HG03095 (cell line): ENCODE data around the gene ZNF300.
"Not testable (repeated sequence)": the region's sequence is repeated elsewhere in the genome, so short reads cannot be mapped to it uniquely, and the experiment has no call there.

Experiments used
- ATAC-seq: cut with Tn5 transposase; IDR thresholded peaks from one replicate; pipeline ENCODE4 v1.9.1; 2021; ENCODE audit warnings: moderate library complexity; ENCODE audit not compliant: unreplicated experiment

Gene ZNF300

DNA sequence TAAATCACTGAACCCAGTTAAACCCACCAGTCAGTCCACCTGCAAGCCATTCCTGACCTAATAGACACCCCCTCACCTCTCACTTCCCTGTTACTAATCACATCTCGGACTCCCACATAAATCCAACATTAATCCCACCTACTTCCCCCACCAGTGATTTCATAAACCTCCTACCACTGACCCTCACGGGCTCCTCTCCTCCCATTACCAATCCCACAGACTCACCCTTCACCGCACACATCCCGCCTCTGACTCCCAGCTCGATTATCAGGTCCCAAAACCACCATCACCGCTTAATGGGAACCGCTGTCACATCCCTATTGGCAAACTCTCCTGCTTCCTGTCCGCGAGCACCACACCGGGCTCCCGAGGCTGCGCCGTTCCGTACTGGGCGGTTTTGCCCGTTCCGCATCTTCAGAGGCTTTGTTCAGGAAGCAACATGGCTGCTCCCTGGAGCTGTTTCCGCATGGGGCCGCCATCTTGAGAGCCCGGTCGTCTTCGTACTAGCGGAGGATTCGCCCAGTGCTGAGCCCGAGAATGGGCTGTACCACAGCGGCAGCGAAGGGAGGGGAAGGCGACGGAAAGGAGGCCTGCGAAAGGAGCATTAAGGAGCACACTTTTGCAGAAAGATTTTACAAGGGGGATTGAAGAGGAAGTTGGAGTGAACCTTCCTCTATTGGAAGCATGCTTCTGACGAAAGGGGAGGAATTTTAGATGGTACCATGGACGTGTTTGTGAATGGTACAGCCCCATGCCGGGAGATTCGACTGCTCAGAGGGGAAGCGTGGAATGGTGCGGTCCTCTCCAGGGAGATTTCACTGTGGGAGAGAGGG, at the start of gene ZNF300:
ZNF300 (minus strand) TSS at position 502 of the 833 bp plus-strand sequence. CDS start 1,825 bp downstream, outside the sequence.
- ATAC-seq, result no peak

DNA sequence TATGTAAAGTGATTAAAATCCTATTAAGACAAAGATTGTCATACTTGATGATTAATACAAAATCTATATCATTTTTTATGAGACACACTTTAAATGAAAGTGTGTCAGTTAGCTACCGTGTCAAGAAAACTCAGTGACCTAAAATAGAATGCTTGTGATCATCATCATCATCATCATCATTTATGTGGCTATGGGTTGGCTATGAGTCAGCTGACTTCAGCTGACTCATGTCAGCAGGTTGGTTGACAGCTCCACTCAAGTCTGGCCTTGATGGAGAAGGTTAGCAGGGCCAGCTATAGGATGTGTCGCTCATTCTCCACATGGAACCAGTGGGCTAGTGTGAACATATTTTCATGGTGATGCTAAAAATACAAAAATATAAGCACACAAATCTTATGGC, 43.8 kb upstream of the ZNF300 start:
- ATAC-seq, result no peak

DNA sequence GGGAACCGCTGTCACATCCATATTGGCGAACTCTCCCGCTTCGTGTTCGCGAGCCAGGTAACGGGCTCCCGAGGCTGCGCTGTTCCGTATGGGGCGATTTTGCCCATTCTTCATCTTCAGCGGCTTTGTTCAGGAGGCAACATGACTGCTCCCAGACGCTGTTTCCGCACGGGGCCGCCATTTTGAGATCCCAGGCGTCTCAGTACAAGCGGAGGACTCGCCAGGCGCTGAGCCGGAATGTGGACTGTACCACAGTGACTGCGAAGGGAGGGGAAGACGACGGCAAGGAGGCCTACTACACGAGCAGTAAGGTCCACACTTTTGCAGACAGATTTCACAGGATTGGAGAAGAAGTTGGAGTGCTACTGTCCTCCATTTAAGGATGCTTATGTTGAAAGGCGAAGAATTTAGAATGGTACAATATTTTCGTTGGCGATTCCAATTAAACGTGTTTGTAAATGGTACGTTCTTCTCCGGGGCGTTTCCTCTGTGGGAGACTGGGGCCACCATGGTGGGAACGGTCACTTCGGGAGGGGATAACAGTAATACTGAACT, 41.6 kb upstream of the ZNF300 start:
- no peak for ATAC-seq

DNA sequence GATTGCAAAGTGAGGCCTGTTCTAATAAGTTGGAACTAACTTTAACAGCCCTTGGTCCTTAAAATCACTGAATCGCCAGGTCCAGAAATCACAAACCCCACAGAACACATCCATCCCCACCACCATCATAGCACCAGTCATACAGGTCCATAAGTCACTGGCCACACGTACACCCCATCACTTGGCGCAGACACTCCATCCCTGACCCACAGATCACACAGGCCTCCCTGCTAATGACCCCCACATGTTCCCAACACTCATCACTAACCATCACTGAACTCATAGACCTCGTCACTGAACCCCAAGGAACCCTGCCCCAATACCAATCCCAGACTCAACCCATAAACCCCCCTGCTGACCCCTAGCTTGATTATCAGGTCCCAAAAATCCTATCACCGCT, 41.2 kb upstream of the ZNF300 start:
- ATAC-seq, result no peak

DNA sequence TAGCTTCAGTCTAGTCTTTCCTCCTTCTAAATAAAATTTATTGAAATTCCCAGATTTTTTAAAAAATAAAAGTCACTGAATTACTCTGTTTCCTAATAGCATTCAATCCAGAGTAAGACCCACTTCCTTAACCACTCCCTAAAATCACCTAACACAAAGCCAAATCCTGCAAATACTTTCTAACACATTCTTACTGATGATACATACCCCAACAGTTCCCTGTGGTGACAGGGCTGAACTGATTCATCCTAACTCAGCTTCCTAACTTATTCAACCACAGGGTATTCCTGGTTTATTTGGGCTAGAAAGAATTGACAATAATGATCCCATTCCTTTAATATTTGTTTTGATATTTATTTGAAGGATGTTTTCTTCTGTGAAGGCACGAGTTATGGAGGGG, 40.7 kb upstream of the ZNF300 start:
- no peak for ATAC-seq

DNA sequence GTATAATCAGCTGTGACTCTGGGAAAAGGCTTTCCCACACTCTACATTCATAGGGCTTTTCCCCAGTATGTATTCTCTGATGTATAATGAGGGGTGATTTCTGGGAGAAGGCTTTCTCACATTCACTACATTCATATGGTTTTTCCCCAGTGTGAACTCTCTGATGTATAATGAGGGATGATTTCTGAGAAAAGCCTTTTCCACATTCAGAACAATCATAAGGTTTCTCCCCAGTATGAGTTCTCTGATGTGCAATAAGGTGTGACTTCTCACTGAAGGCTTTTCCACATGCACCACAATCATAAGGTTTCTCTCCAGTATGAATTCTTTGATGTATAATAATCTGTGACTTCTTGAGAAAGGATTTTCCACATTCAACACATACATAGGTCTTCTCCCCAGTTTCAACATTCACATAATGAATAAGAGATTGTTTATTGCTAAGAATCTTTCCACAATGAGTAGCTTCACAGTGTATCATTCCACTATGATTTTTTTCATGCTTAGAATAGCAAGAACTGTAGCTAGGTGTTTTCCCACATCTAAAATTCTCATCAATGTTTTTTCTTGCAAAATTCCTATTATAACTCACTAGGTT, 26.7 kb upstream of the ZNF300 start:
- no peak for ATAC-seq

DNA sequence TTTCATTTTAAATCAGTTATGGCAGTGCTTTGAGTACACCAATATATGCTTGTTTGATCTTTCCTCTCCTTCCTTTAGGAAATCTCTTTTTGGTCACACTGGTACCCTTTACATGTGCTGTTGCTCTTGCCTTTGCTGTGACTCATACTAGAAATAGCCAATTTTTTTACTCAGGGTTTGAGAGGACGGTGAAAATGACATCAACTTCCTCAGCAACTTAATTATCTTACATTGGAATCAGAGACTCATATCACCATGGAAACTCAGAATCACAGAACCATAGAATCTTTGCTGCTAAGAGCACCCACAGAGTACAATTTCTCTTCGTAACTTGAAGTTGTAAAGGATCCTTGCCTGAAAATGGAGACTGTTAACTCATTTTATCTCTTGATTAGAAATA, 13.8 kb upstream of the ZNF300 start:
- no peak for ATAC-seq

DNA sequence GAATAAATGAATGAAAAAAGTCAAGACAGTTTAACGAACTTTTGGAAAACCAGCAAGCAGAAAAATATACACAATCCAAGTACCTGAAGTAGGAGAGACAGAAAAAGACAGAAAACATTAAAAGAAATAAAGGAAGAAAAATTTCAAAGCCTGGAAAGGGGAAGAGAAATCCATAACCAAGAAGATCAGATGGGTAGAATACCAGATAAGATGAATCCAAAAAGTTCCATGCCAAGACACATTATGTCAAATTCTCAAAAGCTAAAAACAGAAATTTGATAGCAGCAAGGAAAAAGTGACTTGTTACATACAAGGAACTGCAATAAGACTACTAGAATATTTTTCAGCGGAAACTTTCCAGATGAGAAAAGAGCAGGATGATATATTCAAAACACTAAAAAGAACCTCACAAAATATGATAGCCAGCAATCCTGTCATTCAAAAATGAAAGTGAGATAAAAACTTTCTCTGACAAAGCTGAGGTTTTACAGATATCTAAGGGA, 7.6 kb upstream of the ZNF300 start:
- no peak for ATAC-seq

DNA sequence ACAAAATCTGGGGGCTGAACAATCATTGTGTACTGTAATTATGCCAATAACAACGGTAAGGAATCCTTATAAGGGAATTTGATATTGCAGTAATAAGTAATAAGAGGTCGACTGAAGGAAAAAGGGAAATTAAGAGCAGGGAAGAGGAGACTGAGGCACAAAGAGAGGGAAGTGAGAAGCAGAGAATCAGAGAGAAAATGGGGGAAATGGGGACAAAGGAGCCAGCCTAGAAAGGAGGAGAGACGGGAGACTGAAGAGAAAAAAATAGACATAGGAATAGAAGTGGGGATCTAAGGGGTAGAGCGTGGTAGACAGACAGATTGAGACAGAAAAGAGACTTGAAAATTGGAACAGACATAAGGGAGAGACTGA, 518 bp upstream of the ZNF300 start:
- ATAC-seq, result no peak

DNA sequence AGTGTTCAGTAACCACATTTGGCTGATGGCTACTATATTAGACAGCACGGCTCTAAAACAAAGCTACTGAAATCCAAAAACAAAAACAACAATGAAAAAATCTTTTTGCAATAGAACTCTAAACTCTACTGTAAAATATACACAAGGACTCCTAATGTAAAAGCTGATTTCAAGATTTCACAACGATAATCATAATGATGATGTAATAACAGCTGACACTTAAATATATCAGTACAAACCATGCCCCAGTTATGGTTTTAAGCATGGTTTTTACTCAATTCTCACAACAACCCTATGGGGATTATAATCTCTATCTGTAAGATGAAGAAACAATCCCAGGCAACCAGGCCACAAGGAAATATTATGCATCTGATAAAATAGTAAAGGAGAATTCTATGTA, 3.3 kb downstream of the ZNF300 start:
- no peak for ATAC-seq

DNA sequence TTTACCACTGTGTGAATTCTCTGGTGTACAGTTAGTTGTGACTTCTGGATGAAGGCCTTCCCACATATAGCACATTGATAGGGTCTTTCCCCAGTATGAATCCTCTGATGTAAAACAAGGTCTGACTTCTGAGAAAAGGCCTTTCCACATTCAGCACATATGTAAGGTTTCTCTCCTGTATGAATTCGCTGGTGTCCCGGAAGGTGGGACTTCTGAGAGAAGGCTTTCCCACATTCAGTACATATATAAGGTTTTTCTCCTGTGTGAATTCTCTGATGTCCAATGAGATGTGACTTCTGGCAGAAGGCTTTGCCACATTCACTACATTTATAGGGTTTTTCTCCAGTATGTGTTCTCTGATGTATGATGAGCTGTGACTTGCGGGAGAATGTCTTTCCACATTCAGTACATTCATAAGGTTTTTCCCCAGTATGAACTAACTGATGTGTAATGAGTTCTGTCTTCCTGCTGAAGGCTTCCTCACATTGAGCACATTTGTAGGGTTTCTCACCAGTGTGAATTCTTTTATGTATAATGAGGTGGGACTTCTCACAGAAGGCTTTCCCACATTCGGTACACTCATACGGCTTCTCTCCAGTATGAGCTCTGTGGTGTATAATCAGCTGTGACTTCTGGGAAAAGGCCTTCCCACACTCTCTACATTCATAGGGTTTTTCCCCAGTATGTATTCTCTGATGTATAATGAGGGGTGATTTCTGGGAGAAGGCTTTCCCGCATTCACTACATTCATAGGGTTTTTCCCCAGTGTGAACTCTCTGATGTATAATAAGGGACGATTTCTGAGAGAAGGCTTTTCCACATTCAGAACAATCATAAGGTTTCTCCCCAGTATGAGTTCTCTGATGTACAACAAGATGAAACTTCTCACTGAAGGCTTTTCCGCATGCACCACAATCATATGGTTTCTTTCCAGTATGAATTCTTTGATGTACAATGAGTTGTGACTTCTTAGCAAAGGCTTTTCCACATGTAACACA, 9.1 kb downstream of the ZNF300 start:
- ATAC-seq, result no peak

DNA sequence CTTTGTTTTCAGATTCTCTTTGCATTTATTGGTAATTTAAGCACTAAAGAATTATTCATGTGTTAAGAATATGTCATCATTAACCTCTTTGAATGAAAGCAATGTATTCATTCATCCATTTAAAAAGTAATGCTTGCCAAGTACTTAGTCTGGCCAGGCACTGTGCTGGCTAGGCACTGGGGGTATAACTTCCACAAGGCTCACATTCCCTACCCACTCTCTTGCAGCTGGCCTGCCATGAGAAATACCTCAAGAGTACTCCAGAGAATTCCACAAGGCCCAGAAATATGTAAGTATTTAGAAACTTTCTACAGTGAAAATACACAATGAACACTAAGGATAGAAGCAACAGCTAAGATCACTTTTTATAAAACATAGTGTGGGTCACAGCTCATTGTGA, 25.4 kb downstream of the ZNF300 start:
- ATAC-seq, result no peak

DNA sequence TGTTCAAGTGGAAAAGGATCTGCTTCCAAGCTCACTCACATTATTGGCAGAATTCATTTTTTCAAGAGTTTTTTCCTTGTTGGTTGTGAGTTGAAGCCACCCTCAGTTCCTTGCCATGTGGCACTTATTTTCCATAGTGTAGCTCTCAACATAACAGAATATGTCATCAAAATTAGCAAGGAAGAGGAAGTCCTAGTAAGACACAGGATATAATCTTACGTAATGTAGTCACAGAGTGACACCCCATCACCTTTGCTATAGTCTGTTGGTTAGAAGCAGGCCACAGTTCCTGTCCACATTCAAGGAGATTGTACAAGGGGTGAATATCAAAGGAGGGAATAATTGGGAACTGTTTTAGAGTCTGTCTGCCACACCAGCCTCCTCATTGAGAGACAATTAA, 42.7 kb downstream of the ZNF300 start:
- no peak for ATAC-seq

DNA sequence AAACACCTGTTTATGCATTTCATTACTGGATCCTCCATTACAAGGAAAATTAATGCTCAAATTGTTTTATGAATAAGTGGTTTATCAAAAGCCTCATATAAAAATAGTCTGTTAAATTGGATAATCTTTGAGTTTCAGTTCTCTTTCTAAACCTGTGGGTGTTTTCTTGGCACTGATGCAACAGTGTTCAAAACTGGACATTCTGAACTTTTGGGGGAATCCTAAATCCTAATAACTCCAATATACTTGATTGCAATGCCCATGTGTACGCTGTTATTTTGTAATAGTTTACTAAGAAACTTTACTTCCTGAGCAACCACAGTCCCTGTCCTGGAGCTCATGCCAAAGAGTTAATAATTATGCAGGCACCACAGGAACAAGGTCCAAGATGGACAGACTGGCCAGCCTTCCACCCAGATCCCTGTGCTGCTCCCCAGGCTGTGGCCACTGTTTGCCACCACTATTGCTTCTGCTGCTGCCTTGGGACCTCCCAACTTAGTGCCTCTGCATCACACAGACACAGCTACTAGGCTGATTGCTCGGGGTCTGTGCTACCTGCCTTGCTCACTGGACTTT, 44.4 kb downstream of the ZNF300 start:
- ATAC-seq, result no peak

DNA sequence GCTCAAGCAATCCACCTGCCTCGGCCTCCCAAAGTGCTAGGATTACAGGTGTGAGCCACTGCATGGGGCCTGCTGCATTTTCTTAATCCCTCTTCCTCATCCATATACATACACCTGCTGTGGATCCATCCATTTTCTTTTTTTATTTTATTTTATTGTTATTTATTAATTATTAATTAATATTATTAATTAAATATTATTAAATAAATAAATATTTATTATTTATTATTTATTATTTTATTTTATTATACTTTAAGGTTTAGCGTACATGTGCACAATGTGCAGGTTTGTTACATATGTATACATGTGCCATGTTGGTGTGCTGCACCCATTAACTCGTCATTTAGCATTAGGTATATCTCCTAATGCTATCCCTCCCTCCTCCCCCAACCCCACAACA, 48.1 kb downstream of the ZNF300 start:
- not testable (repeated sequence) for ATAC-seq

DNA sequence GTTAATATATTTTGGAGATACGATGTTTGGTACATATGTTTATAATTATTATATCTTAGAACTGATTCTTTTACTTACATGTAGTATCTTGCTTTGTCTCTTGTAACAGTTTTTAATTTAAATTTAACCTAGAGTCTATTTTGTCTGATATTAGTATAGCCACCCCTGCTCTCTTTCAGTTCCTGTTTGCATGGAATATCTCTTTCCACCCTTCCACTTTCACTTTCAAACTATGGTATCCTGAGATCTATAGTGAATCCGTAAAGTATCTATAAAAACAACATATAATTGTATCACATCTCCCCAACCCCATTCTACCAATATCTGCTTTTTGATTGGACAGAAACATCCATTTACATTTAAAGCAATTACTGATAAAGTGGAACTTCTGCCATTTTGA, 51.2 kb downstream of the ZNF300 start:
- no peak for ATAC-seq

DNA sequence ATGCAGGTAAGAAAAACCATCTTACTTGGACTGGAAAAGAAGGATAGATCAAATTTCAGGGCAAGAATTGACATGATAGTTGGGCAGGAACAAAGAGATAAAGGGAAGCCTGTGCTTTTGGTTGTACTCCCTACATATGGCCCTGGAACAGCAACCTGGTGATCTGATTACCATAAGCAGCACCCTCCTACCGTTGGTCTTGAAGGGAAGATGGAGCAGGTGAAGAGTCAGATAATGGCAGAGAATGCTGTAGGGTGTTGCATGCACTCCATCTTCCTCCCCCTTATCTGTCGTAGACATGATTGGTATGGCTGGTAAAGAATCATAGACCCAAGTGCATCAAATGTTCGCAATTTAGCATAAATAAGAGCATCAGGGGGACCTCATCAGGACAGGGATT, 53.7 kb downstream of the ZNF300 start:
- ATAC-seq, result no peak

DNA sequence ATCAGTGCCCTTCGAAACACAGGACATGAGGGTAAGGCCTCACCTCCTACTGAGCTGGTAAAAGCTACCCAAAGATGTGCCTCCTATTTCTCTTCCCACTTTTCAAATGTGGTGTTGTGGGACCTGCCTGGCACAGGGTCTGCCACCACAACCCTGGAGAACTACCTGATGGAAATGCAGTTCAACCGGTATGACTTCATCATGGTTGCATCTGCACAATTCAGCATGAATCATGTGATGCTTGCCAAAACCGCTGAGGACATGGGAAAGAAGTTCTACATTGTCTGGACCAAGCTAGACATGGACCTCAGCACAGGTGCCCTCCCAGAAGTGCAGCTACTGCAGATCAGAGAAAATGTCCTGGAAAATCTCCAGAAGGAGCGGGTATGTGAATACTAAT, 56.5 kb downstream of the ZNF300 start:
- ATAC-seq, result no peak

DNA sequence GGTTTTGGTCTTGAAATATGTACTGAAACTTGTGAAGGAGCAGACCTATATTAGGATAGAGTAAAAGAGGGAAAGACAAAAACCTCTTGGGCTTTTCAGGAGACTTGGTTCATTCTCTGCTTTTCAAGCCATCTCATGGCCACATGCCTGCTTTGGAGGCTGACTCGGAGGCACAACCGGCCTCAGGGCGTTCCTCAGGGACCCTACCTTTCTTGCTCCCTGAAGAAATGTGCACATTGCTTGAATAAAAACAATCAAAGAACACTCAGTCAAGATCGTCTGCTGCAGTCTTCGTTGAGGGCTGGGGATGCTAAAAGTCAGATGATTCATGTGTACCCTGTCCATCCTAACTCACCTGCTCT, 57.5 kb downstream of the ZNF300 start:
- ATAC-seq, result no peak

DNA sequence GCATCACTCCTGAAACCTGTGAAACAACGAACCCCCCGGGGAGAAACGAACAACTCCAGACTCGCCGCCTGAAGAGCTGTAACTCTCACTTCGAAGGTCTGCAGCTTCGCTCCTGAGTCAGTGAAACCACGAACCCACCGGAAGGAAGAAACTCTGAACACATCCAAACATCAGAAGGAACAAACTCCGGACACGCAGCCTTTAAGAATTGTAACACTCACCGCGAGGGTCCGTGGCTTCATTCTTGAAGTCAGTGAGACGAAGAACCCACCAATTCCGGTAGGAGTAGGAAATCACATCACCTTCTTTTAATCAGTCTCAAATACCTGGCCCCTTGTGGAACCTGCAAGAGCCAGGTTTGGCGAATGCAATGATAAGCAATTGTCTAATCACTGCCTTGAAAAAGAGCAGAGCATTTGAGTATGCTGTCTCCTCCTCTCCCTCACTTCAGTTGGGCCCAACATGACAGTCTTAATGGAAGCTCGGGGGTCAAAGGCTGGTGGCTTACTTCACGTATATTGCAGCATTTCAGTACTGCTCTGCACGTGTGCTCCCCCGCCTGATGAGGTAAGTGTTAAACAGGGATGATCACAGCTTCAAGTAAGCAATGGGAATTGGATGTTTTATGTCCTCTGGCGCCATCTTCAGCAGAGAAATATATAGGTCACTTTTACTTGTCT, 58.0 kb downstream of the ZNF300 start:
- peak; percentile 93 for ATAC-seq
